ENCODE results near the gene AVEN.
A peak's percentile ranks its signal among the peaks of the same experiment; 100 is the strongest.
"Not testable (repeated sequence)": the region's sequence is repeated elsewhere in the genome, so short reads cannot be mapped to it uniquely, and the experiment has no call there.

The AVEN gene, protein sequence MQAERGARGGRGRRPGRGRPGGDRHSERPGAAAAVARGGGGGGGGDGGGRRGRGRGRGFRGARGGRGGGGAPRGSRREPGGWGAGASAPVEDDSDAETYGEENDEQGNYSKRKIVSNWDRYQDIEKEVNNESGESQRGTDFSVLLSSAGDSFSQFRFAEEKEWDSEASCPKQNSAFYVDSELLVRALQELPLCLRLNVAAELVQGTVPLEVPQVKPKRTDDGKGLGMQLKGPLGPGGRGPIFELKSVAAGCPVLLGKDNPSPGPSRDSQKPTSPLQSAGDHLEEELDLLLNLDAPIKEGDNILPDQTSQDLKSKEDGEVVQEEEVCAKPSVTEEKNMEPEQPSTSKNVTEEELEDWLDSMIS

DNA sequence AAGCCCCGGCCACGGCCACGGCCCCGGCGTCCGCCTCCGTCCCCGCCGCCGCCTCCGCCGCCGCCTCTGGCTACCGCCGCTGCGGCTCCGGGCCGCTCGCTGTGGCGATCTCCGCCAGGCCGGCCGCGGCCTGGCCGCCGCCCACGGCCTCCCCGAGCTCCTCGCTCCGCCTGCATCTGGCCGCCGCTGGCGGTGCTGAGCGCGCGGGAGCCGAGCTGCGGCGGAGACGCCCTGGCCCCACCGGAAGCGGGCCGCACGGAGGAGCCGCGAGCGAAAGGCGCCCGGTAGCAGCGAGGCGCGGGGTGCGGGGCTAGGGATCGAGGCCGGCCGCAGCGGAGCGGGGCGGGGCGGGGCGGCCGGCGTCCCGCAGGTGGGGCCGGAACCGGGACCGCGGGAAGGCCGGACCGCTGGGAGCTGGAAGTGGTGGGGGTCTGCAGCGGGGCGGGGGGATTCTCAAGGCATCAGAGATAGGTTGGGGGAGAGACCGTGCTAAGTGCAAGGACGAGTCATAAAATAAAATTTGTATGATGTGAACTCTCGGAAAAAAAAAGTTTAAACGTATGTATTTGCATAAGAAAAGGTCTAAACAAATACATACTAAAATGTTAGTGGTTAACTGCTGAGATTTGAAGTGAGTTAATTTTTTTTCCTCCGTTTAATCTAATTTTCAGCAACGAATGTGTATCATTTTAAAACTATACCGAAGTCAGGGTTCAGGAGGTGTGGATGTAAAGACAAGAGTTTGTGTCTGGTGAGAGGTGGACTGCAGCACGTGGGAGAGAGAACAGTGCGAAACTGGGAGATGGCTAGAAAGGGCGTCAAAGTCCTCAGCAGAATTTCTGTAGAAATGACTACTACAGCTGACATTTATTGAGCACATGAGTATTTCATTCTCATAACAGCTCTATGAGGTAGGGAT, at the start of gene AVEN:
Gene AVEN (minus strand): TSS at position 334 of the 919 bp plus-strand sequence. CDS start 158 bp downstream, at position 176.
- DNase-seq (ENCODE audit: low read depth), result peak; percentile 57

DNA sequence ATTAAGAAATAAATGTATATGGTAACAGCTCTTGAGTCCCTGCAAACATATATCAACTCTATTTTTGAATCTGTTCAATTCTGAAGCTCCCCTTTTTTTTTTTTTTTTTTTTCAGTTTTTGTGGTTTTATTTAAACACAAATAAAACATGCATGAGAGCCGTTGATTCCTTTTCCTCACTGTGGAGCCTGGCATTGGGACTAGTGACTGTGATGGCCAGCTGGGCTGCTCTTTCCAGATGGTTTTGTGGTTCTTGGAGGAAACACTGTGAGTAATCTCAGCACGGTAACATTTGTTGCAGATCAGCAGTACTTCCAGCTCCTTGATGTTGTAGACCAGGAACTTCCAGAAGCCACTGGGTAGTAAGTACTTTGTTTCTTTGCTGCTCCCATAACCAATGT, 46.7 kb upstream of the AVEN start:
- DNase-seq (ENCODE audit: low read depth), result no peak

DNA sequence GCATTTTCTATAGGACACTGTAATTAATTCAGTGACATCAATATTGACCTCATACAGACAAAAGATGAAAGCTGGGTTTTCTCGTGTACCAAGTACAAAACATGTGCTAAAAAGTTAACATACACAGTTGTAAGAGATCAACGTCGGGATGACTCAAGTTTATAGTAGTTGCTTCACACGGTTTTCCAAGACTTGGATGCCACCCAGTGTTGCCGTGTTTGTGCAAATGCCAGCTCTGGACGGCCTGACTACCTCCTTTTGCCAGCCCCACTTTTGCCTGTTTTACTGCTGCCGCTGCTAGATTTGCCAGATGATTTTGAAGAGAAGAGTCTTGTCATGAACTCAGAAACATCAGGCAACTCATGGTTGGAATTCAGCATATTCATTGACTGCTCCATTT, 45.1 kb upstream of the AVEN start:
- DNase-seq (ENCODE audit: low read depth), result no peak

DNA sequence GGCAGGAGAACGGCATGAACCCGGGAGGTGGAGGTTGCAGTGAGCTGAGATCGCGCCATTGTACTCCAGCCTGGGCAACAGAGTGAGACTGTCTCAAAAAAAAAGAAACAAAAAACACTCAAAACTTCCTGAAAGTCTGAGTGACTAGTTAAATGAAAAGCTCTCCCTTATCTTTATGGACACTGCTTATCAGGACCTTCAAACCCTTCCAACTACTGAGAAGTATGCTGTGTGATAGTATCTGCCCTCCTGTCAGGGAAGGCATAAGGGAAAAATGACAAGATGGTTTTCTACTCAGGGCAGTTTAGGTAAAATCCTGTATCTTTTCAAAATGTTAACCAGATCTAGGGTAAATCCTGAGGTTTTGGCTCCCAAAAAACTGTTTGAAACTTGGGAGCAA, 40.9 kb upstream of the AVEN start:
- DNase-seq (ENCODE audit: low read depth), result no peak

DNA sequence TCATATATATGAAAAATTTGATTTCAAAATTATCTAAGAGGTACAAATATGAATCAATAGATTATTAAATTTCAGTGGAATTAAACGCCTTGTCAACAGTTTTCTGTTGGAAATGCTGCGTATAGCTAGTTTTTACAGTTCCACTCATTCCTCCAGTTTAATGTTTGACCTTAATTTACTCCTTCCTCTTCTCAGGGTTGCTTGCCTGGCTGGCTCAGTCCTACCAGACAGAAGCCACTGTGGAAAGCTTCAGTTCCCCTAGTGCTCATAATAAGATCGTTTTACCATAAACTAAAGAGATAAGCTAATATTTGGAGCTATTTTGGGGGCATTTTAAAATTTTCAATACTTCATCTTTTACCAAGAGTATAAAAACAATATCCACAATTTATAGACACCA, 39.9 kb upstream of the AVEN start:
- DNase-seq (ENCODE audit: low read depth), result no peak

DNA sequence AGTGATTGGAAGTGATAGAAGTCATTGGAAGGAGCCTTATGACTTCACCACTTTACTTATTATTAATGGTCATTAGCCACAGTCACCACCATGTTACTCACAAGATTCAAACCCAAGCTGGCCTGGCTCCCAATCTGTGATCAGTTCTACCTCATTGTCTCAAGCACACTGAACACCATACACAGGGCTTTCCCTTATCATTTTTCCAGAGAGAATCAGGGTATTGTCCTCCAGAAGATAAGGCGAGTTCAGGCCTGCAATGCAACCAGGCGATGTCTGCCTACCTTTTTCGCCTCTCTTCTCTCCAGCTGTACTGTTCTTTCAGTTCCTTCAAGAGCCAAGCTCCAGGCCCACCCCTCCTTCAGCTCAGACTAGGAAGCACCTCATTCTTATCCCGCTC, 37.8 kb upstream of the AVEN start:
- DNase-seq (ENCODE audit: low read depth), result no peak

DNA sequence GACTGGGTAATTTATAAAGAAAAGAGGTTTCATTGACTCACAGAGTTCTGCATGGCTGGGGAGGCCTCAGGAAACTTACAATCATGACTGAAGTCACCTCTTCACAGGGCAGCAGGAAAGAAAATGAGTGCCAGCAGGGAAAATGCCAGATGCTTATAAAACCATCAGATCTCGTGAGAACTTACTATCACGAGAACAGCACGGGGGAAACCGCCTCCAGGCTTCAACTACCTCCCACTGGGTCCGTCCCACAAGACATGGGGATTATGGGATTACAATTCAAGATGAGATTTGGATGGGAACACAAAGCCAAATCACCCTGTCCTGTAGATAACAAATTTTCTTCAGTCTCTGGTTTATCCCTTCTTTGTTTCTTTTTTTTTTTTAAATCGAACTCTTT, 31.0 kb upstream of the AVEN start:
- no peak for DNase-seq (ENCODE audit: low read depth)

DNA sequence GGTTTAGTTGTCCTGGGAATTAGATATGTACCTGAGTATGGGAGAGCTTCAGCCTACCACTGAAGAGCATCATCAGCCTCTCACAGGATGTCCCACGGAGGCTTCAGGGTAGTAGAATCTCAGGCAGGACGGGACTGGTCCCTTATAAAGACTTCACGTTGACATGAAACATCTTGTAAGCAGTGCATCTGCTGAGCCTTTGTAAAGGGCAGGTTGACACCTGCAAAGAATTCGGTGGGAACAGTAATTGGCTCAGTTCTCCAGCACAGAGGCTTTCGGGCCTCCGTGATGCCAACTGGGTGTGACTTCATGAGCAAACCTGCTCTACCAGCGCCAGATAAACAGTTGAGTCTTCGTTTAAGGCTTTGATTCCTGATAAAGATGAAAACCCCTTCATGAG, 26.9 kb upstream of the AVEN start:
- no peak for DNase-seq (ENCODE audit: low read depth)

DNA sequence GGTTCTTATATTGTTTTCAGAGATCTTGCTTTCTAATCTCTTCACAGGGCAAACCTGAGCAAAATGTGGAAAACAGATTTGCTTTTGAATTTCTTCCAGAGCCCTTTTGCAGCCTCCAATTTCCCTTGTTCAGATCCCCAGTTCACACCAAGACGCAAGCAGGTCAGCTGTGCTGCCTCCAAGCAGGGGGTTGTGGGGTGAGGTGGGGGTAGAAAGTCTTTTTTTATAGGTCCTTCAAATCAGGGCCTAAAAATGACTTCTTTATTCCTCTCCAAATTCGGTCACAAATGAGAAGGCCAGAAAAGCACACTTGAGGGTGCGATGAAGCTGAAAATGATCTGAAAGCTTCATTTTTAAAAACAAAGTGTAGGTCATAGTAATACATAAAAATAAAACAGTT, 26.3 kb upstream of the AVEN start:
- DNase-seq (ENCODE audit: low read depth), result no peak

DNA sequence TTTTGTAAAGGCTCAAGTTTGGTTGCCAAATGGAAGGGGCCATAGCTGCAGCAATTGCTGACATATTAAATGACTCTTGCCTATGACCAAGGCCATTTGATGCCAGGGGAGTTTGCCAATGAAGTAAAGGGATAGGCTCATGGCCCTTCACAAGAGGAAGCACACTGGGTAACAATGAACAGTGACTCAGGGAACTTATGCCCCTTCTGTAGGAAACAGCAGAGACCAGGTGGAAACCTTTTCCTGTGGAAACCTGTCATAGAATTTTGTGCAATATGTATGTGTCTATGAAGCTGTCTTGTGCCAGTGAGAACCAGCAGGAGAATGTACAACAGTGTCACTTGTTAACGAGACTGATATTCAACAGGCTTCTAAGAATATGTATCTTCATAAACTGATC, 25.4 kb upstream of the AVEN start:
- no peak for DNase-seq (ENCODE audit: low read depth)

DNA sequence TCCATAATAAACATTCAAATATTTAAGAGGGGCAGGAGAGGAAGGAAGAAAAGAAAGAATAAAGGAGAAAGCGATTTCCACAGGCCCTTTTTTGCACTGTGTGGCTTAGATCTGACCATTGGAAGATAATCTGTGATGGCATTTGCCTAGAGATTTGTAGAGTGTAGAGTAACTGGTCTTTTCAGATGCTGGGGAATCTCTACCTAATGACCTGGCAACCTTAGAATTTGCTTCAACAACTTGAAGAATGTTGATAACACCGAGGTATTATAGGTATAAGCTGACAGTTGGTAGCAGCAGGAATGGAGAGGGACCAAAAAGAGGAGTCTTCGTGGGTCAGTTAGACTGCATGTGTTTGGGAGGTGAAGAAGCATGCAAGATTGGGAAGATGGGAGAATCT, 20.9 kb upstream of the AVEN start:
- no peak for DNase-seq (ENCODE audit: low read depth)

DNA sequence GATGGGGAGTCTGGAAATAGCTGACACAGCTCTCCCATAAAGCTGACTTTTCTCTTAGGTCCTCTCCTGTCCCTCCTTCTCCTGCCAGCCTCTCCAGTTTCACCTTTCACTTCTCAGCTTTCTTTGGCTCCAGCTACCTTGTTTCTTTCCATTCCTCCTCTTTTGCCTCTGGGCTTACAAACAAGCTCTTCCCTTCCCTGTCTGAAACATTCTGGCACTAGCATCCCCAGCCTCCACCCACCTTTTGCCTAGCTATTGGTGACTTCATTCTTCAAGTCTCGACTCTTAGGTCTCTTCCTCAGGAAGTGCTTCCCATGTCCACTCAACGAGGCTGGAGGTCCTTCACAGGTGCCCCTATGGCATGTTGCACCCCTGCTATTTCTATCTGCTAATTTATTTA, 20.5 kb upstream of the AVEN start:
- DNase-seq (ENCODE audit: low read depth), result no peak

DNA sequence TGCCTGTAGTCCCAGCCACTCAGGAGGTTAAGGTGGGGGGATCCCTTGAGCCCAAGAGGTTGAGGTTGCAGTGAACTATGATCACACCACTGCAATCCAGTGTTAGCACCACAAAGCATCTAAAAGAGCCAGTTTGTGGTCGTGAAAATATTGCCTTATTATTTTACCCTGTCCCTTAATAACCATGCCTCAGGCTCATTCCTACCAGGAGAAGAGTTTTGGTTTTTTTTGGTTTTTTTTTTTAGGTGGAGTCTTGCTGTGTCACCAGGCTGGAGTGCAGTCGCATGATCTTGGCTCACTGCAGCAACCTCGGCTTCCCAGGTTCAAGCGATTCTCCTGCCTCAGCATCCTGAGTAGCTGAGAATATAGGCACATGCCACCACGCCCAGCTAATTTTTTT, 17.9 kb upstream of the AVEN start:
- no peak for DNase-seq (ENCODE audit: low read depth)

DNA sequence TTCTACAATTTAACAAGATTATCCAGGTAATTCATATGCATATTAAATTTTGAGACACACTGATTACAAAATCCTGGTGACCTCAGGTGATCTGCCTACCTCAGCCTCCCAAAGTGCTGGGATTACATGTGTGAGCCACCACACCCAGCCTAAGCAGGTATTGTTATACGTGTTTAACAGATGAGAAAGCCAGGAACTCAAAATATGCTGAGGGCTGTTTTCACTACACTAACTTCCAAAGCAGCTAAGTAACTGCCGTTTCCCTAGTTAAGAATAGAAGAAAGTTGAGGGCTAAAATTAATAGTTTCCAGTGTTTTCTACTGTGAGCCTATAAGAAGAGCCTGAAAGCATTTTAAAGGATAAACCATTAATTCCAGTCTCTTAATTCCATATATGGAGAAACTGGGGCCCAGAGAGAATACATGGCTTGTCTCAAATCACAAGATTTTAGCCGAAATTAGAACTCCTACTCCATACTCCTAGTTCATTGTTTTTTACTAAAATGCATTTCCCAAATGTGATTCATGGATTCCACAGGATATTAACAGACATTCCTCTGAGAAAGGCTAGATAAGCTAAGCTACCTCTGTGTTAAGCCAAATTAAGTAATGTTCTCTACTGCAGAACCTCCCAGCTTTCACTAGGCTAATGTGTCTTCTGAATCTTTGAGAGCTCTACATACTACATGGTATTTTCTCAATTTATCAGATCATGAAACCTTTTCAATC, 17.0 kb upstream of the AVEN start:
- no peak for DNase-seq (ENCODE audit: low read depth)

DNA sequence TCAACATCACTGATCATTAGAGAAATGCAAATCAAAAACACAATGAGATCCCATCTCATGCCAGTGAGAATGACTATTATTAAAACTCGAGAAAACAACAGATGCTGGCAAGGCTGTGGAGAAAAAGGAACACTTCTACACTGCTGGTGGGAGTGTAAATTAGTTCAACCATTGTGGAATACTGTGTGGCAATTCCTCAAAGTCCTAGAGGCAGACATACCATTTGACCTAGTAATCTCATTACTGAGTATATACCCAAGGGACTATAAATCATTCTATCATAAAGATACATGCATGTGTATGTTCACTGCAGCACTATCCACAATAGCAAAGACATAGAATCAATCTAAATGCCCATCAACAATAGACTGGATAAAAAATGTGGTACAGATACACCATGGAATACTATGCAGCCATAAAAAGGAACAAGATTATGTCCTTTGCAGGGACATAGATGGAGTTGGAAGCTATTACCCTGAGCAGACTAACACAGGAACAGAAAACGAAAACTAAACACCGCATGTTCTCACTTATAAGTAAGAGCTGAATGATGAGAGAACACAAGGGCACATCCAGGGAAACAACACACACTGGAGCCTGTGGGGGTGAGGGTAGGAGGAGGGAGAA, 15.2 kb upstream of the AVEN start:
- no peak for DNase-seq (ENCODE audit: low read depth)

DNA sequence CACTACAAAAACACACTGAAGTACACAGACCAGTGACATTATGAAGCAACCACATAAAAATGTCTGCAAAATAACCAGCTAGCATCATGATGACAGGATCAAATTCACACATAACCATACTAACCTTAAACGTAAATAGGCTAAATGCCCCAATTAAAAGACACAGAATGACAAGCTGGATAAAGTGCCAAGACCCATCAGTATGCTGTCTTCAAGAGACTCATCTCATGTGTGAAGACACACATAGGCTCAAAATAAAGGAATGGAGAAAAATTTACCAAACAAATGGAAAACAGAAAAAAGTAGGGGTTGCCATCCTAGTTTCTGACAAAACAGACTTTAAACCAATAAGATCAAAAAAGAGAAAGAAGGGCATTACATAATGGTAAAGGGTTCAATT, 11.4 kb upstream of the AVEN start:
- not testable (repeated sequence) for DNase-seq (ENCODE audit: low read depth)

DNA sequence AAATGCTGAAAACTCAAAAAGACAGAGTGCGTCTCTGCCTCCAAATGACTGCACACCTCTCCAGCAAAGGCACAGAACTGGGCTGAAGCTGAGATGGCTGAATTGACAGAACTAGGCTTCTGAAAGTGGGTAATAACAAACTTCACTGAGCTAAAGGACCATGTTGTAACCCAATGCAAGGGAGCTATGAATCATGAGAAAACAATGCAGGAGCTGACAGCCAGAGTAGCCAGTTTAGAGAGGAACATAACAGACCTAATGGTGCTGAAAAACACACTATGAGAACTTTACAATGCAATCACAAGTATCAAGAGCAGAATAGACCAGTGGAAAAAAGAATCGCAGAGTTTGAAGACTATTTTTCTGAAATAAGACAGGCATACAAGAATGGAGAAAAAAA, 10.1 kb upstream of the AVEN start:
- DNase-seq (ENCODE audit: low read depth), result no peak

DNA sequence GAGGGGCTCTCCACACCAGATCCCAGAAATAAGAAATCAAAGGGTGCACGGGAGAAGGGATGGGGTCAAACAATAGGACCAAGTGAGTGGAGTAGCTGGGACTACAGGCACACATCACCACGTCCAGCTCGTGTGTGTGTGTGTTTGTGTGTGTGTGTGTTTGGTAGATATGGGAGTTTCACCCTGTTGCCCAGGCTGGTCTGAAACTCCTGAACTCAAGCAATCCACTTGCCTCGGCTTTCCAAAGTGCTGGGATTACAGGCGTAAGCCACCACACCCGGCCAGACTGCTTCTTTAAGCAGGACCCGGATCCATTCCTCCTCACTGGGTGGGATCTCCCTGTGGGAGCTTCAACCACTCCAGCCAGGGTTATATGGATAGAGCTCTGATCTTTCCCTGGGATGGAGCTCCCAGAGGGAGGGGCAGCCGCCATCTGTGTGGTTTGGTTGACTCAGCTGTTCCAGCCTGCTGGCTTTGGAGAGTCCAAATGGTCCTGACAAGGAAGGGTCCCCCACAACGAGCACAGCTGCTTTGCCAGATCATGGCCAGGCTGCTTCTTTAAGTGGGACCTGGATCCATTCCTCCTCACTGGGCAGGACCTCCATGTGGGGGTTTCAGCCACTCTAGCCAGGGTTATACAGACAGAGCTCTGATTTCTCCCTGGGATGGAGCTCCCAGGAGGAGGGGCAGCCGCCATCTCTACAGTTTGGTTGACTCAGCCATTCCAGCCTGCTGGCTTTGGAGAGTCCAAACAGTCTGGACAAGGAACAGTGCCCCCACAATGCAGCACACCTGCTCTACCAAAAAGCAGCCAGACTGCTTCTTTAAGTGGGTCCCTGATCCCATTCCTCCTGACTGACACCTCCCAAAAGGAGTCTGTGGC, 9.1 kb upstream of the AVEN start:
- DNase-seq (ENCODE audit: low read depth), result no peak

DNA sequence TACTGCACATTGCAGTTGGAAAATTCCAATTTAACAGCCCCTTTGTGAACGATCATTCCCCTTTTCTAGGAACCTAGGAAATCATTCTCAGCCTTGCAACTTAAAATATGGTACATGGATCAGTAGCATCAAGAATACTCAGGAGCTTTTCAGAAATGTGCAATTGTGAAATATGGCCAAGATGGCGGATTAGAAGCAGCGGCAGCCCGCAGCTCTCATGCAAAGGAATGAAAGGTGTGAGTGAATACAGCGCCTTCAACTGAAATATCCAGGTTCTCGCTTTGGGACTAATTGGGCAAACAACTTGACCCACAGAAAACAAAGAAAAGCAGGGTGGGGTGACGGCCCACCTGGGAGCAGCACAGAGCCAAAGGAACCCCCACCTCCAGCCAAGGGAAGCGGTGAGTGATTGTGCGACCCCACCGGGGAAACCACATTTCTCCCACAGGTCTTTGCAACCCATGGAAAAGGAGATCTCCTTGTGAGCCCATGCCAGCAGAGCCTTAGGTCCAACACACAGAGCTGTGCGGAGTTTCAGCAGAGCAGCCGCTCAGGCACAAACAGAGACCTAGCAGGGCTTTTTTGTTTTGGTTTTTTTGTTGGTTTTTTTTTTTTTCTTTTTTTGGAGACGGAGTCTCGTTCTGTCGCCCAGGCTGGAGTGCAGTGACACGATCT, 7.6 kb upstream of the AVEN start:
- no peak for DNase-seq (ENCODE audit: low read depth)

DNA sequence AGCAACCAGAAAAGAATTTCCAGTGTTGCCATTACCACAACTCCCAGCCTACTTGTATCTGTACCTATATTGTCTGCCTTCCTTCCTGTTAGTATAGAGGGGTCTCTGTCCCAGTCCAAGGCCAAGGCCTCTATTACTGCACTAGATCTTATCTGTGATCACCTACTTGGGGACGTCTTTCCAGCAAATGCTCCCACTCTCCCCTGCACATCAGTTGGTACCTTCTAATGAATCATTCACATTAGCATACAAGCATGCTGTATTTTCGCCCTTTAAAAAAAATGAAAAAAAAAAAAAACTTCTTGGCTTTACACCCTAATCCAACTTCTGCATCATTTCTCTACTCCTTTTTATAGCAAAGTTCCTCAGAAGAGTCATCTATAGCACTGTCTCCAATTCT, 4.8 kb upstream of the AVEN start:
- DNase-seq (ENCODE audit: low read depth), result no peak

DNA sequence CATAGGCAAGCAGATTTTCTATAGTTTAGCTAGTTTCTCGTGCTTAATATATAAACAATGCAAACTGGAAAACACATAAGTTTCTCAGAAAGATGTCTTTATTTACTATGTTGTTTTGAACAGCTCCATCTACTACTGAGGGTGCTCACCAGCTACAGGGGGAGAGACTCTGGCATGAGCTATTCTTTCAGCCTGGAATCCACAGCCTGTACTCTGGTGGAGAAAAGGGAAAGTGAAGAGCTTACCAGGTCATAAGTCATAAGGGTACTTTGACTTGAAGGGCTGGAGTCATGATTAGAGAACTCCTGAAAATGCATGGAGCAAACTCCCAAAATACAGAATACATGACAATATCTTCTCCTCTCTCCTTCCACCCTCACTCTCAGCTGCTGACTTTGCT, 4.4 kb upstream of the AVEN start:
- no peak for DNase-seq (ENCODE audit: low read depth)

Data from activated T-cell treated with anti-CD3 and anti-CD28 coated beads for 48 hours (primary cell).